ACHN (cell line): ENCODE data around the gene FANCD2OS.
"Not testable (repeated sequence)": the region's sequence is repeated elsewhere in the genome, so short reads cannot be mapped to it uniquely, and the experiment has no call there.

Experiments
- DNase-seq: peaks from one replicate; pipeline ENCODE4 v3.0.0-alpha.2; 2015
- in situ Hi-C: cut with HindIII; loops from 2 replicates; pipeline ENCODE4 v1.10.0; 2017; ENCODE audit warnings: low sequenced_read_pairs, low pct_ligation_motif_present, low pct_unique_long_range_greater_than_20kb

FANCD2OS gene

GRCh38 chr3:10115326-10116137 lies 7.5 kb upstream of the FANCD2OS start, which contains the start of gene BRK1:
Gene BRK1, plus strand, starts transcription at chr3:10115675. Its CDS starts 27 bp downstream, at chr3:10115702.
- in situ Hi-C loops, result no loop called here
- DNase-seq, result peak; percentile 93

GRCh38 chr3:10106919-10107318 lies 1.1 kb downstream of the FANCD2OS start:
- in situ Hi-C loops, result no loop called here
- no peak for DNase-seq

- in situ Hi-C loops, result no loop called here
- no peak for DNase-seq
Measured at GRCh38 chr3:10099041-10099440, 9.0 kb downstream of the FANCD2OS start.

- in situ Hi-C loops, result no loop called here
- no peak for DNase-seq
Measured at GRCh38 chr3:10093678-10094077, 14.4 kb downstream of the FANCD2OS start.

- in situ Hi-C loops, result not testable (repeated sequence)
Measured at GRCh38 chr3:10091387-10091786, 16.7 kb downstream of the FANCD2OS start.

GRCh38 chr3:10090774-10091173 lies 17.3 kb downstream of the FANCD2OS start:
- in situ Hi-C loops, DNase-seq: not testable (repeated sequence)

More at GRCh38 chr3:10091387-10091786, 16.7 kb downstream of the FANCD2OS start:
- DNase-seq, result not testable (repeated sequence)

GRCh38 chr3:10090179-10090578 lies 17.9 kb downstream of the FANCD2OS start:
- in situ Hi-C loops, result no loop called here
- DNase-seq, result no peak

- in situ Hi-C loops, result no loop called here
- no peak for DNase-seq
Measured at GRCh38 chr3:10088256-10088655, 19.8 kb downstream of the FANCD2OS start.

GRCh38 chr3:10085738-10086137 lies 22.3 kb downstream of the FANCD2OS start:
- no peak for DNase-seq
- in situ Hi-C loops, result no loop called here

- in situ Hi-C loops, result no loop called here
- no peak for DNase-seq
Measured at GRCh38 chr3:10081871-10082270, 26.2 kb downstream of the FANCD2OS start.

GRCh38 chr3:10074666-10075065 lies 33.4 kb downstream of the FANCD2OS start:
- in situ Hi-C loops, result no loop called here
- no peak for DNase-seq

- in situ Hi-C loops, DNase-seq: not testable (repeated sequence)
Measured at GRCh38 chr3:10070077-10070476, 38.0 kb downstream of the FANCD2OS start.

GRCh38 chr3:10055097-10055496 lies 53.0 kb downstream of the FANCD2OS start:
- in situ Hi-C loops, result no loop called here
- DNase-seq, result no peak
